Astrocyte of the spinal cord (primary cell): ENCODE results near the gene CYP4F2.
"Not testable (repeated sequence)": the region's sequence is repeated elsewhere in the genome, so short reads cannot be mapped to it uniquely, and the experiment has no call there.

Source experiments
- DNase-seq: peaks from one replicate; pipeline ENCODE4 v3.0.0; 2011; ENCODE audit warnings: low read depth, low spot score
- H3K4me3 ChIP-seq: 2 replicates; pipeline ENCODE4 v1.5.1; 2011; ENCODE audit warnings: low read depth, mild to moderate bottlenecking, low read length, moderate library complexity
- CTCF ChIP-seq: IDR thresholded peaks from 2 replicates; pipeline ENCODE4 v1.5.1; 2012; ENCODE audit warnings: low read depth, mild to moderate bottlenecking, low read length, inconsistent platforms
- in situ Hi-C: cut with HindIII; loops from 2 replicates; pipeline ENCODE4 v1.10.0; 2017; ENCODE audit warnings: low sequenced_read_pairs

CYP4F2 gene

DNA sequence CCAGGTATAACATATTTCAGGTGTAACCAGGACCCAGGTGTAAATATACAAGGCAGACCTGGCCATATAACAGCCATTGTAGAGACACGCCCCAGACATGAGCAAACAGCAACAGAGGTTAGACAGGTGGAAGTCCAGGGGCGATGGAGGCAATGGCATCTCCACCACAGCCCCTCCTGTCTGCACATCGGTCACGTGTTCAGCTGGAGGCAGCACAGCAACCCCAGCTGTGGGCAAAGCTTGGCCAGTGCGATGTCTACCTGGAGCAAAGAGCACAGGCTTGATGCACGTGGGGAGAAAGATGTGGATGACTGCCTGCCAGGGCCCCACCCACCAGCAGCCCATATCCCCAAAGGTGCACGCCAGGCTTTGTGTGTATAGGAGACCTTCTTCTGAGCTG is 4.4 kb downstream of the CYP4F2 start:
- no peak overlapping the region for H3K4me3 ChIP-seq
- no peak for TF ChIP-seq CTCF
- no peak for DNase-seq
- in situ Hi-C loops: no loop called here

- H3K4me3 ChIP-seq: no peak overlapping the region
- no peak for TF ChIP-seq CTCF
- in situ Hi-C loops: no loop called here
- no peak for DNase-seq
Observed at GRCh38 chr19:15892012-15892411, 5.9 kb downstream of the CYP4F2 start.

- in situ Hi-C loops: no loop called here
- TF ChIP-seq CTCF: no peak
- no peak overlapping the region for H3K4me3 ChIP-seq
- no peak for DNase-seq
Observed at GRCh38 chr19:15891434-15891833, 6.4 kb downstream of the CYP4F2 start.

DNA sequence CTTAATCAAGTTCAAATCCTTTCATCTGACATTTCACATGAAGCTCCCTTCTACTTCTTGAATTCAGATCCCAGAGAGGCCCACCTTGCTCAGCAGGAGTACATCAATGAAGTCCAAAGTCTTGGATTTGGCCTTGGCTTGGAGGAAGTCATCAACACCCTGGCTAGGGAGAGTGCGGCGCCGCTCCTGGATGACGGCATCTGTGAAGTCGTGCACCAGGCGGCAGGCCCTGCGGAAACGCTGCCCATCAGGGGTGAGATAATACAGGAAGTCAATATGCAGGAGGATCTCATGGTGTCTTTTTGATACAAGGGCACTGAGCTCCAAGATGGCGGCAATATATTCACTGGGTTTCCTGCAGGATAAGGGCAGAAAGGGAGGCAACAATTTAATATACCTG is 8.5 kb downstream of the CYP4F2 start:
- in situ Hi-C loops, H3K4me3 ChIP-seq, DNase-seq: not testable (repeated sequence)

DNA sequence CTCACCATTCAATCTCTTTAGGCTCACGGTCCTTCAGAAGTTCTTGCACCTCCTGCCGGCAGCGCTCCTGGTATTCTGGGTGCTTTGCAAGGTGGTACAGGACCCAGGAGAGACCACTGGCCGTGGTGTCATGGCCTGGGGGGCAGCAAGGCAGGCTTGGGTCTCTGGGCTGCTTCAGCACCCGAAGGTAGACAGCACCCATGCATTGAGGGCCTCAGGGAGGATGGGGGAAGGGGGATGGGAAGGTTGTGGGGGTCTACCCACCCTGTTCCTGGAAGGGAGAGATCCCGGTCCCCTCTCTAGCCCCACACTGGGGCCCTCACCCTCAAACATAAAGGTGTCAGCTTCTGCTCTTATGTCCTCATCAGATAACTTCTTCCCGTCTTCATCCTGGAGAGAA is 12.0 kb downstream of the CYP4F2 start:
- H3K4me3 ChIP-seq: no peak overlapping the region
- in situ Hi-C loops: no loop called here
- no peak for TF ChIP-seq CTCF
- no peak for DNase-seq

DNA sequence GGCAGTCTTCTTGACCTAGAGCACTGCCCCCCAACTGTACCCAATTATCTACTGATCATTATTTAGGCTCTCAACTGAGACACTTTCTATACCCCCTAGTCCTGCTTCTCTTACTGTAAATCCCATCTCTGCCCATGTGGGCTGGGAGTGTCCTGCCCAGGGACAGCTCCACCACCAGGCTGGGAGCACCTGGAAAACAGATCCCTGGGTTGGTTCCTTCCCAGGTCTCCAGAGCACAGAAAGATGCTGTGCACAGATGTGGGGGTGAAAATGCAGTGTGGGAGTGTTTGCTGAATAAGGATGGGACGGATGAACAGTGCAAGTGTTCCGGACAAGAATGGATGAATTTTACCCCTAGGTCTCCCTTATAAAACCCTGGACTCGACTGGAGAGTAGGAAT is 12.7 kb downstream of the CYP4F2 start:
- no peak for DNase-seq
- in situ Hi-C loops: no loop called here
- H3K4me3 ChIP-seq: no peak overlapping the region
- no peak for TF ChIP-seq CTCF

GRCh38 chr19:15883329-15883728 is 14.5 kb downstream of the CYP4F2 start:
- in situ Hi-C loops, DNase-seq, H3K4me3 ChIP-seq: not testable (repeated sequence)

- in situ Hi-C loops: no loop called here
- no peak for TF ChIP-seq CTCF
- H3K4me3 ChIP-seq: no peak overlapping the region
- no peak for DNase-seq
Observed at GRCh38 chr19:15874821-15875474, 22.9 kb downstream of the CYP4F2 start.

DNA sequence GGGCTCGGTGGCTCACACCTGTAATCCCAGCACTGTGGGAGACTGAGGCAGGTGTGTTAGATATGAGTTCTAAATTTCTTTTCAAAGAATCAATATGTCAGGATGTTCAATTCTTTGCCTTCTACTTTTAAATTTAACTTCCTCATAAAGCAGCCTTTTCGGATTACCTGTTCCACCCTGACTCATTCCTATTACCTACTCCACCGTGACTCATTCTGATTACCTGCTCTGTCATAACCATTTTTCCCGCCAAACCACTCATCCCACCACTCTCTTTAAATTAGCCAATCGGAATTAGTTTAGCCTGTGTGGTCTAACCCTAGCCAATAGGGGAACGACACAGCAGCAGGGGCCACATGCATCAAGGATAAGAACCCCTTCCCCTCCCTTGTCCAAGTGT is 24.1 kb downstream of the CYP4F2 start:
- H3K4me3 ChIP-seq, DNase-seq, in situ Hi-C loops: not testable (repeated sequence)
